IMR-90 (cell line): ENCODE measurements around the gene PPAN. TPM values are rescaled to one million over a fixed set of nuclear protein-coding genes. Genes with fewer than 3 reads are reported as not detected.

Source experiments
- ATAC-seq: fragments of 200-7000 bp; cut with Tn5 transposase; 2 replicates; pipeline ENCODE4 v1.9.1; 2020; ENCODE audit warnings: low read depth, mild to moderate bottlenecking, moderate library complexity
- BruUV-seq: library from RNA; stranded (reverse); fragments of 400-500 nt; replicated peaks from 2 replicates; lab custom pipeline; 2021; lab: Mats Ljungman, UMichigan
- CTCF ChIA-PET: fragments of 300-600 bp; formaldehyde crosslinking; extraction: SDS; loops from one replicate; lab custom pipeline; 2021; ENCODE audit warnings: antibody characterized with exemption; lab: Yijun Ruan, JAX
- POLR2A ChIA-PET: fragments of 300-600 bp; sonication (Branson Sonifier 250); formaldehyde crosslinking; loops from one replicate; lab custom pipeline; 2022; ENCODE audit warnings: antibody characterized with exemption; ENCODE audit not compliant: unreplicated experiment; lab: Charles Lee
- DNase-seq: peaks from one replicate; pipeline ENCODE4 v3.0.0; 2013
- H2AFZ ChIP-seq: replicated peaks from 2 replicates; pipeline ENCODE3; 2013; ENCODE audit warnings: low read length, mild to moderate bottlenecking; ENCODE audit not compliant: poor library complexity
- H2AK5ac ChIP-seq: 2 replicates; pipeline ENCODE4 v1.6.1; 2013; ENCODE audit warnings: low read depth, low read length, inconsistent platforms
- H2AK9ac ChIP-seq: replicated peaks from 2 replicates; pipeline ENCODE3; 2013; ENCODE audit warnings: mild to moderate bottlenecking, low read depth, low read length, moderate library complexity; ENCODE audit not compliant: poor library complexity
- H2BK120ac ChIP-seq: 2 replicates; pipeline ENCODE4 v1.6.1; 2013; ENCODE audit warnings: low read depth, low read length, inconsistent platforms
- H2BK15ac ChIP-seq: 3 replicates; pipeline ENCODE4 v1.6.1; 2013; ENCODE audit warnings: low read depth, low read length, inconsistent platforms
- H2BK20ac ChIP-seq: 2 replicates; pipeline ENCODE4 v1.6.1; 2013; ENCODE audit warnings: low read depth, mild to moderate bottlenecking, inconsistent platforms, low read length, moderate library complexity
- H2BK5ac ChIP-seq: 2 replicates; pipeline ENCODE4 v1.6.1; 2013; ENCODE audit warnings: mild to moderate bottlenecking, low read depth, low read length, inconsistent platforms; ENCODE audit not compliant: poor library complexity, severe bottlenecking
- H3K14ac ChIP-seq: replicated peaks from 2 replicates; pipeline ENCODE4 v1.6.1; 2013; ENCODE audit warnings: low read depth, low read length, inconsistent platforms
- H3K18ac ChIP-seq: 2 replicates; pipeline ENCODE4 v1.6.1; 2013; ENCODE audit warnings: low read depth, low read length, control low read depth
- H3K23ac ChIP-seq: 2 replicates; pipeline ENCODE4 v1.6.1; 2013; ENCODE audit warnings: low read depth, low read length, inconsistent platforms
- H3K27ac ChIP-seq: 2 replicates; pipeline ENCODE4 v1.5.1; 2013; ENCODE audit warnings: mild to moderate bottlenecking, control low read depth, low read length; ENCODE audit not compliant: insufficient read depth
- H3K27me3 ChIP-seq: 2 replicates; pipeline ENCODE4 v1.6.1; 2013; ENCODE audit warnings: low read length; ENCODE audit not compliant: control insufficient read depth, insufficient read depth
- H3K36me3 ChIP-seq: 2 replicates; pipeline ENCODE4 v1.6.1; 2013; ENCODE audit warnings: low read length, mixed read lengths; ENCODE audit not compliant: control insufficient read depth, insufficient read depth
- H3K4ac ChIP-seq: 2 replicates; pipeline ENCODE4 v1.6.1; 2013; ENCODE audit warnings: low read depth, low read length, inconsistent platforms
- H3K4me1 ChIP-seq: 2 replicates; pipeline ENCODE4 v1.6.1; 2013; ENCODE audit warnings: low read length, mixed read lengths; ENCODE audit not compliant: control insufficient read depth, insufficient read depth
- H3K4me2 ChIP-seq: 2 replicates; pipeline ENCODE4 v1.6.1; 2013; ENCODE audit warnings: low read depth, mild to moderate bottlenecking, control low read depth, low read length, moderate library complexity
- H3K4me3 ChIP-seq: 2 replicates; pipeline ENCODE4 v1.5.1; 2013; ENCODE audit warnings: low read depth, mild to moderate bottlenecking, control low read depth, low read length, moderate library complexity; ENCODE audit not compliant: insufficient read depth
- H3K56ac ChIP-seq: 2 replicates; pipeline ENCODE4 v1.6.1; 2013; ENCODE audit warnings: low read length, inconsistent platforms; ENCODE audit not compliant: insufficient read depth; ENCODE audit errors: extremely low read depth
- H3K79me1 ChIP-seq, 2 experiments: 2 replicates each; pipeline ENCODE4 v1.6.1; 2013; ENCODE audit warnings: low read length in 2 of 2, inconsistent platforms in 1 of 2, low read depth in 1 of 2
- H3K9ac ChIP-seq: 2 replicates; pipeline ENCODE4 v1.6.1; 2013; ENCODE audit warnings: low read depth, low read length, control low read depth
- H3K9me1 ChIP-seq: 2 replicates; pipeline ENCODE4 v1.6.1; 2013; ENCODE audit warnings: low read length, inconsistent platforms; ENCODE audit not compliant: insufficient read depth
- H3K9me3 ChIP-seq: 2 replicates; pipeline ENCODE4 v1.6.1; 2013; ENCODE audit warnings: low read length; ENCODE audit not compliant: control insufficient read depth, insufficient read depth
- H4K20me1 ChIP-seq: 2 replicates; pipeline ENCODE4 v1.6.1; 2013; ENCODE audit warnings: low read length, inconsistent platforms; ENCODE audit not compliant: insufficient read depth
- H4K5ac ChIP-seq: 2 replicates; pipeline ENCODE4 v1.6.1; 2013; ENCODE audit warnings: mild to moderate bottlenecking, low read depth, low read length, control low read depth
- H4K8ac ChIP-seq, 2 experiments: 2 replicates each; pipeline ENCODE4 v1.6.1; 2013; ENCODE audit warnings: low read depth in 2 of 2, low read length in 2 of 2, control low read depth in 1 of 2, inconsistent platforms in 1 of 2
- H4K91ac ChIP-seq: 2 replicates; pipeline ENCODE4 v1.6.1; 2013; ENCODE audit warnings: low read depth, low read length, inconsistent platforms; ENCODE audit not compliant: insufficient read depth
- BHLHE40 ChIP-seq: fragments of 150-350 bp; IDR thresholded peaks from 2 replicates; pipeline ENCODE4 v1.6.1; 2016; ENCODE audit warnings: mild to moderate bottlenecking, low read depth, low read length
- CEBPB ChIP-seq: IDR thresholded peaks from 2 replicates; pipeline ENCODE4 v1.6.1; 2012; ENCODE audit warnings: low read depth, low read length, improper control_type of control experiment
- CHD1 ChIP-seq: IDR thresholded peaks from 2 replicates; pipeline ENCODE4 v1.6.1; 2012; ENCODE audit warnings: low read depth, low read length, improper control_type of control experiment
- FOS ChIP-seq: fragments of 150-350 bp; IDR thresholded peaks from 2 replicates; pipeline ENCODE4 v1.6.1; 2016; ENCODE audit warnings: low read depth, low read length
- MAFK ChIP-seq: IDR thresholded peaks from 2 replicates; pipeline ENCODE4 v1.6.1; 2012; ENCODE audit warnings: low read depth, low read length, improper control_type of control experiment
- MAZ ChIP-seq: IDR thresholded peaks from 2 replicates; pipeline ENCODE4 v1.6.1; 2012; ENCODE audit warnings: low read depth, mild to moderate bottlenecking, low read length, improper control_type of control experiment, moderate library complexity, borderline replicate concordance
- MXI1 ChIP-seq: IDR thresholded peaks from 2 replicates; pipeline ENCODE4 v1.6.1; 2012; ENCODE audit warnings: low read depth, mild to moderate bottlenecking, low read length, moderate library complexity, borderline replicate concordance
- NFE2L2 ChIP-seq: fragments of 150-350 bp; IDR thresholded peaks from 2 replicates; pipeline ENCODE4 v1.6.1; 2016; ENCODE audit warnings: low read depth, mild to moderate bottlenecking, low read length
- POLR2A ChIP-seq: IDR thresholded peaks from 2 replicates; pipeline ENCODE4 v1.6.1; 2012; ENCODE audit warnings: mild to moderate bottlenecking, low read depth, low read length
- RAD21 ChIP-seq: IDR thresholded peaks from 2 replicates; pipeline ENCODE4 v1.6.1; 2012; ENCODE audit warnings: low read length, improper control_type of control experiment
- RCOR1 ChIP-seq: IDR thresholded peaks from 2 replicates; pipeline ENCODE4 v1.6.1; 2012; ENCODE audit warnings: mild to moderate bottlenecking, low read length, improper control_type of control experiment; ENCODE audit not compliant: insufficient replicate concordance
- RFX5 ChIP-seq: IDR thresholded peaks from 2 replicates; pipeline ENCODE4 v1.8.0; 2012; ENCODE audit warnings: low read depth, mild to moderate bottlenecking, low read length, moderate library complexity
- SMC3 ChIP-seq: fragments of 150-350 bp; IDR thresholded peaks from 2 replicates; pipeline ENCODE4 v1.6.1; 2016; ENCODE audit warnings: low read depth, mild to moderate bottlenecking, antibody characterized with exemption, low read length, moderate library complexity
- WGBS, 2 experiments: methylation state at CpG; one replicate each; pipeline versions ENCODE4 v1.1.5 to v1.1.7; 2013; ENCODE audit warnings: missing lambda C conversion rate in 2 of 2; ENCODE audit not compliant: insufficient read length in 1 of 2; ENCODE audit errors: extremely low coverage in 2 of 2; 5-methylcytosine and 5-hydroxymethylcytosine counted together
- dilution Hi-C: fragments of 300-500 bp; cut with HindIII; formaldehyde crosslinking; loops from one replicate; pipeline ENCODE4 v1.14.3; 2018; ENCODE audit warnings: low sequenced_read_pairs; ENCODE audit not compliant: unreplicated experiment
- in situ Hi-C: fragments of 300-500 bp; cut with MboI; formaldehyde crosslinking; loops from 3 replicates; pipeline ENCODE4 v1.14.3; 2019; ENCODE audit warnings: low sequenced_read_pairs, inconsistent platforms, mixed read lengths
- intact Hi-C: fragments of 100-400 bp; cut with micrococcal nuclease; formaldehyde crosslinking; loops from 2 replicates; pipeline ENCODE4 v1.10.0; 2022
- polyA plus RNA-seq, 3 experiments: library from polyadenylated mRNA; depleted of rRNA; stranded (reverse); fragments of >200 nt; gene quantifications; 2 replicates each; pipeline ENCODE4 v1.2.3, GENCODE V29; 2012; ENCODE audit warnings: low replicate concordance in 1 of 3
- total RNA-seq: library from RNA; depleted of rRNA; stranded (reverse); fragments of >200 nt; gene quantifications from 2 replicates; pipeline ENCODE4 v1.2.3, GENCODE V29; 2012
- TF ChIP-seq, protein P1 (sequence below): fragments of 150-350 bp; IDR thresholded peaks from 2 replicates; pipeline ENCODE4 v1.6.1; 2016; ENCODE audit warnings: low read depth, mild to moderate bottlenecking, low read length, moderate library complexity, borderline replicate concordance
- TF ChIP-seq, protein P2 (sequence below): fragments of 150-350 bp; IDR thresholded peaks from 2 replicates; pipeline ENCODE4 v1.6.1; 2017; ENCODE audit warnings: mild to moderate bottlenecking, antibody characterized with exemption, low read length, low read depth
- TF ChIP-seq, protein P3 (sequence below): conservative IDR thresholded peaks from 2 replicates; pipeline ENCODE4 v1.5.1; 2012; ENCODE audit warnings: mild to moderate bottlenecking, low read depth, low read length, improper control_type of control experiment

PPAN gene
- total and polyA plus RNA-seq, 2 of the 4 experiments (the other 2 are of a cell fraction) = 24.0 to 41.6 TPM

DNA sequence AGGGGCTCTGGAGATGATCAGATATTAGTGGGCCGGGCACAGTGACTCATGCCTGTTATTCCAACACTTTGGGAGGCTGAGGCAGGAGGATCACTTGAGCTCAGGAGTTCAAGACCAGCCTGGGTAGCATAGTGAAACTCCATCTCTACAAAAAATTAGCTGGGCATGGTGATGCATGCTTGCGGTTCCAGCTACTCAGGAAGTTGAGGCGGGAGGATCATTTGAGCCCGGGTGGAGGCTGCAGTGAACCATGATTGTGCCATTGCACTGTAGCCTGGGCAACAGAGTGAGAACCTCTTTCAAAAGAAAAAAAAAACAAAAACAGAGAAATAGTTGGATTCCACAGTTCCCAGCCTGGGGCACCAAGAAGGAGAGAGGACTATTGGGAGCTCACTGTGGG lies 38.0 kb upstream of the PPAN start:
- Histone ChIP-seq H3K9ac (no peak overlapping the region), H4K91ac (no peak overlapping the region), H2AK5ac (no peak overlapping the region), H3K27me3 (peaks cover 14% of the 10 kb centered on the region; the same call in 1 of the 2 replicates), H4K20me1 (no peaks in the 10 kb centered on the region), H3K4ac (no peak overlapping the region), H4K5ac (no peak overlapping the region), H3K56ac (no peak overlapping the region), H3K9me1 (no peaks in the 10 kb centered on the region), H3K4me1 (no peaks in the 10 kb centered on the region), H3K18ac (no peak overlapping the region), H2AK9ac (no peak overlapping the region), H3K4me3 (no peak overlapping the region), H3K79me1 (no peaks in the 10 kb centered on the region), H4K8ac (no peak overlapping the region), H2AFZ (no peak overlapping the region), H2BK5ac (no peak overlapping the region), H2BK20ac (no peak overlapping the region), H2BK15ac (no peak overlapping the region), H3K9me3 (0 out of 2 replicates have a peak, but pooled peaks cover 2% of the 10 kb centered on the region), H2BK120ac (no peak overlapping the region), H3K4me2 (no peak overlapping the region), H3K36me3 (no peaks in the 10 kb centered on the region), H3K23ac (no peak overlapping the region), H3K27ac (no peak overlapping the region), H3K14ac (no peak overlapping the region)
- intact Hi-C loops = no loop called here
- WGBS, 2 experiments = no CpG with 5 or more reads among the region's 4 CpGs
- ATAC-seq = no peak
- in situ Hi-C loops = loop anchor here (25.0 kb wide), 1 partner anchor 931 kb away; the partner anchor contains the start of genes OR7G3 and ZNF317
- ChIA-PET CTCF (no interaction called here), POLR2A (no interaction called here)
- DNase-seq = no peak
- dilution Hi-C loops = no loop called here
- no TSS peak for BruUV-seq
- TF ChIP-seq RCOR1 (no peak), MAFK (no peak), POLR2A (no peak), NFE2L2 (no peak), CHD1 (no peak), RAD21 (no peak), SMC3 (no peak), RFX5 (no peak), FOS (no peak), CEBPB (no peak), BHLHE40 (no peak), MXI1 (no peak), MAZ (no peak)
- TF ChIP-seq, protein P1, sequence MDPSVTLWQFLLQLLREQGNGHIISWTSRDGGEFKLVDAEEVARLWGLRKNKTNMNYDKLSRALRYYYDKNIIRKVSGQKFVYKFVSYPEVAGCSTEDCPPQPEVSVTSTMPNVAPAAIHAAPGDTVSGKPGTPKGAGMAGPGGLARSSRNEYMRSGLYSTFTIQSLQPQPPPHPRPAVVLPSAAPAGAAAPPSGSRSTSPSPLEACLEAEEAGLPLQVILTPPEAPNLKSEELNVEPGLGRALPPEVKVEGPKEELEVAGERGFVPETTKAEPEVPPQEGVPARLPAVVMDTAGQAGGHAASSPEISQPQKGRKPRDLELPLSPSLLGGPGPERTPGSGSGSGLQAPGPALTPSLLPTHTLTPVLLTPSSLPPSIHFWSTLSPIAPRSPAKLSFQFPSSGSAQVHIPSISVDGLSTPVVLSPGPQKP = no peak
- TF ChIP-seq, protein P2, sequence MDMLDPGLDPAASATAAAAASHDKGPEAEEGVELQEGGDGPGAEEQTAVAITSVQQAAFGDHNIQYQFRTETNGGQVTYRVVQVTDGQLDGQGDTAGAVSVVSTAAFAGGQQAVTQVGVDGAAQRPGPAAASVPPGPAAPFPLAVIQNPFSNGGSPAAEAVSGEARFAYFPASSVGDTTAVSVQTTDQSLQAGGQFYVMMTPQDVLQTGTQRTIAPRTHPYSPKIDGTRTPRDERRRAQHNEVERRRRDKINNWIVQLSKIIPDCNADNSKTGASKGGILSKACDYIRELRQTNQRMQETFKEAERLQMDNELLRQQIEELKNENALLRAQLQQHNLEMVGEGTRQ = no peak
- TF ChIP-seq, protein P3, sequence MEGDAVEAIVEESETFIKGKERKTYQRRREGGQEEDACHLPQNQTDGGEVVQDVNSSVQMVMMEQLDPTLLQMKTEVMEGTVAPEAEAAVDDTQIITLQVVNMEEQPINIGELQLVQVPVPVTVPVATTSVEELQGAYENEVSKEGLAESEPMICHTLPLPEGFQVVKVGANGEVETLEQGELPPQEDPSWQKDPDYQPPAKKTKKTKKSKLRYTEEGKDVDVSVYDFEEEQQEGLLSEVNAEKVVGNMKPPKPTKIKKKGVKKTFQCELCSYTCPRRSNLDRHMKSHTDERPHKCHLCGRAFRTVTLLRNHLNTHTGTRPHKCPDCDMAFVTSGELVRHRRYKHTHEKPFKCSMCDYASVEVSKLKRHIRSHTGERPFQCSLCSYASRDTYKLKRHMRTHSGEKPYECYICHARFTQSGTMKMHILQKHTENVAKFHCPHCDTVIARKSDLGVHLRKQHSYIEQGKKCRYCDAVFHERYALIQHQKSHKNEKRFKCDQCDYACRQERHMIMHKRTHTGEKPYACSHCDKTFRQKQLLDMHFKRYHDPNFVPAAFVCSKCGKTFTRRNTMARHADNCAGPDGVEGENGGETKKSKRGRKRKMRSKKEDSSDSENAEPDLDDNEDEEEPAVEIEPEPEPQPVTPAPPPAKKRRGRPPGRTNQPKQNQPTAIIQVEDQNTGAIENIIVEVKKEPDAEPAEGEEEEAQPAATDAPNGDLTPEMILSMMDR = no peak
